ENCODE results near the gene ANAPC1.
"Not testable (repeated sequence)": the region's sequence is repeated elsewhere in the genome, so short reads cannot be mapped to it uniquely, and the experiment has no call there.

DNA sequence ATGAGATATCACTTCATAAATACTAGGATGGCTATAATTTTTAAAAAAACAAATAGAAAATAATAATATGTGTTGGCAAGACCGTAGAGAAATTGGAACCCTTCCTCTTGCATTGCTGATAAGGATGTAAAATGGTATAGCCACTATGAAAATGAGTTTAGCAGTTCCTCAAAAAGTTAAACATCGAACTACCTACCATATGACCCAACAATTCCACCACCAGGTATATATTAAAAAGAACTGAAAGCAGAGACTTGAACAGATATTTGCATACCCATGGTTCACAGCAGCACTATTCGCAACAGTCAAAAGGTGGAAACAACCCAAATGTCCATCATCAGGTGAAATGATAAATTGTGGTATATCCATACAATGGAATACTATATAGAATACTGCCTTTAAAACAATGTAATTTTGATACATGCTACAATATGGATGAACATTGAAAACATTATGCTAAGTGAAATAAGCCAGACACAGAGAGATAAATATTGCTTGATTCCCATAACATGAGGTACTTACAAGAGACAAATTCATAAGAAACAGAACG lies 55.7 kb downstream of the ANAPC1 start:
- TF ChIP-seq, protein P1, sequence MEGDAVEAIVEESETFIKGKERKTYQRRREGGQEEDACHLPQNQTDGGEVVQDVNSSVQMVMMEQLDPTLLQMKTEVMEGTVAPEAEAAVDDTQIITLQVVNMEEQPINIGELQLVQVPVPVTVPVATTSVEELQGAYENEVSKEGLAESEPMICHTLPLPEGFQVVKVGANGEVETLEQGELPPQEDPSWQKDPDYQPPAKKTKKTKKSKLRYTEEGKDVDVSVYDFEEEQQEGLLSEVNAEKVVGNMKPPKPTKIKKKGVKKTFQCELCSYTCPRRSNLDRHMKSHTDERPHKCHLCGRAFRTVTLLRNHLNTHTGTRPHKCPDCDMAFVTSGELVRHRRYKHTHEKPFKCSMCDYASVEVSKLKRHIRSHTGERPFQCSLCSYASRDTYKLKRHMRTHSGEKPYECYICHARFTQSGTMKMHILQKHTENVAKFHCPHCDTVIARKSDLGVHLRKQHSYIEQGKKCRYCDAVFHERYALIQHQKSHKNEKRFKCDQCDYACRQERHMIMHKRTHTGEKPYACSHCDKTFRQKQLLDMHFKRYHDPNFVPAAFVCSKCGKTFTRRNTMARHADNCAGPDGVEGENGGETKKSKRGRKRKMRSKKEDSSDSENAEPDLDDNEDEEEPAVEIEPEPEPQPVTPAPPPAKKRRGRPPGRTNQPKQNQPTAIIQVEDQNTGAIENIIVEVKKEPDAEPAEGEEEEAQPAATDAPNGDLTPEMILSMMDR (IDR thresholded peaks at IDR 0.05; ENCODE audit: low read length): not testable (repeated sequence)
- not testable (repeated sequence) for TF ChIP-seq EZH2 (IDR thresholded peaks at IDR 0.05; ENCODE audit: borderline replicate concordance, low read length)
